Adrenal gland (tissue), 12 donors: Measurements from ENCODE around the gene SPATA4. TPM values are rescaled to one million over a fixed set of nuclear protein-coding genes. Genes with fewer than 3 reads are reported as not detected.

ENCODE experiments used
- DNase-seq, 7 donors: peaks; one replicate each; pipeline ENCODE4 v3.0.0-alpha.2; 2019 to 2020
- H3K27ac ChIP-seq, 5 donors: fragments of 200-600 bp; sonication (generic) in 4 of 5; 1 replicate in 3 of 5; 2 replicates in 2 of 5; pipeline versions ENCODE4 v1.5.1 to v1.8.0; 2016 to 2020; ENCODE audit warnings: mild to moderate bottlenecking in 1 of 5
- H3K27me3 ChIP-seq: fragments of 200-600 bp; 2 replicates; pipeline ENCODE4 v1.8.0; 2021
- H3K36me3 ChIP-seq, 2 donors: fragments of 200-600 bp; replicated peaks in 1 of 2; 1 replicate in 1 of 2; 2 replicates in 1 of 2; pipeline versions ENCODE4 v1.5.1 to v1.8.0; 2018 to 2022
- H3K4me1 ChIP-seq, 2 donors: fragments of 200-600 bp; replicated peaks in 1 of 2; 1 replicate in 1 of 2; 2 replicates in 1 of 2; pipeline versions ENCODE4 v1.5.1 to v1.8.0; 2018 to 2021
- H3K4me3 ChIP-seq, 4 donors: fragments of 200-600 bp; sonication (generic) in 3 of 4; one replicate each; pipeline ENCODE4 v1.5.1; 2016 to 2018
- H3K9me3 ChIP-seq, 3 donors: fragments of 200-600 bp; sonication (generic) in 1 of 3; replicated peaks in 1 of 3; 1 replicate in 2 of 3; 2 replicates in 1 of 3; pipeline versions ENCODE4 v1.5.1 to v1.8.0; 2016 to 2021
- POLR2A ChIP-seq, 2 donors: fragments of 450-650 bp; IDR thresholded peaks; one replicate each; pipeline ENCODE4 v1.6.1; 2017; ENCODE audit warnings: antibody characterized with exemption in 2 of 2, mild to moderate bottlenecking in 2 of 2, moderate library complexity in 1 of 2
- WGBS, 4 donors: extraction: QIAGEN DNeasy Blood & Tissue Kit in 2 of 4; methylation state at CpG; one replicate each; pipeline versions ENCODE4 v1.1.5 to v1.1.7; 2013 to 2017; 5-methylcytosine and 5-hydroxymethylcytosine counted together
- intact Hi-C, 2 donors: fragments of 100-400 bp; cut with DNase I; formaldehyde crosslinking; loops; one replicate each; pipeline versions ENCODE4 v1.14.1 to v1.15.0; 2022 to 2023
- polyA plus RNA-seq, 3 donors: library from polyadenylated mRNA; stranded (reverse); fragments of 200-250 nt in 2 of 3; fragments of 350-450 nt in 1 of 3; fragmentation: Illumina TruSeq in 1 of 3; extraction: RNeasy Lipid Tissue Mini Kit (QIAGEN cat#74804) in 1 of 3; gene quantifications; one replicate each; pipeline ENCODE4 v1.2.3, GENCODE V29; 2013 to 2014
- total RNA-seq, 9 donors: library from RNA; depleted of rRNA in 4 of 9; stranded (reverse); fragments of >200 nt in 4 of 9; fragments of 120-200 nt in 1 of 9; fragmentation: NEBNext Ultra II Directional in 1 of 9; extraction: Animal tissue kit (Norgen Biotek cat#: 25700) in 1 of 9; gene quantifications; one replicate each; pipeline versions ENCODE4 v1.1.0 to v1.2.4, GENCODE V29; 2013 to 2023
- TF ChIP-seq, protein P1 (sequence below), 6 experiments: fragments of 450-650 bp in 4 of 6; fragments of 200-600 bp in 2 of 6; sonication (generic) in 1 of 6; IDR thresholded peaks; 1 replicate in 5 of 6; 2 replicates in 1 of 6; pipeline versions ENCODE4 v1.5.1 to v1.8.0; 2016 to 2021; ENCODE audit warnings: antibody characterized with exemption in 6 of 6, mild to moderate bottlenecking in 2 of 6, moderate library complexity in 1 of 6
- donor health status: healthy with polysubstance abuse.
- donor health status: Bipolar disorder and iron deficiency.
- donor health status: DM: yes; HTN: yes; CAD: no.
- donor health status: DM: no; HTN: no; CAD: no.
- donor health status: DM: no; HTN: no; CAD: no.
- donor health status: DM: yes; HTN: yes; CAD: no.

SPATA4 gene
- total and polyA plus RNA-seq, 12 donors: 0.13 to 0.83 (median 0.33) TPM; not detected in 5

DNA sequence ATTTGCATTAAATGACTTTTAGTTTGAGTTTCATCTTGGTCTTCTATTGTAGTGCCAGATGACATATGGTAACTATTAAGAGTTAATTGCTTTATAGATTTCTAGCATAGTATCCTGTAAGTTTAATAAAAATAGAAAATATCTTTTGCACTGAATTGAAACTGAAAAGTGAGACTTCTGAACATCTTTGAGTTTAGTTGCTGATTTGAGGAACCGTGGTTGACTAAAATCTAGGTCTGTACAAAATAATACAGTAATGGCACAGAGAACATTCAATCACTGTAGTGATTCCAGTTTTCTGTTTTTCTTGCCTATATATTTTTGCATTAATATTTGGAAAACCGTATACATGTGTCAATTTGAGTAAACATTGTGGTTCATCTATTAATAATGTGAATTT is 60.7 kb downstream of the SPATA4 start:
- TF ChIP-seq, protein P1, sequence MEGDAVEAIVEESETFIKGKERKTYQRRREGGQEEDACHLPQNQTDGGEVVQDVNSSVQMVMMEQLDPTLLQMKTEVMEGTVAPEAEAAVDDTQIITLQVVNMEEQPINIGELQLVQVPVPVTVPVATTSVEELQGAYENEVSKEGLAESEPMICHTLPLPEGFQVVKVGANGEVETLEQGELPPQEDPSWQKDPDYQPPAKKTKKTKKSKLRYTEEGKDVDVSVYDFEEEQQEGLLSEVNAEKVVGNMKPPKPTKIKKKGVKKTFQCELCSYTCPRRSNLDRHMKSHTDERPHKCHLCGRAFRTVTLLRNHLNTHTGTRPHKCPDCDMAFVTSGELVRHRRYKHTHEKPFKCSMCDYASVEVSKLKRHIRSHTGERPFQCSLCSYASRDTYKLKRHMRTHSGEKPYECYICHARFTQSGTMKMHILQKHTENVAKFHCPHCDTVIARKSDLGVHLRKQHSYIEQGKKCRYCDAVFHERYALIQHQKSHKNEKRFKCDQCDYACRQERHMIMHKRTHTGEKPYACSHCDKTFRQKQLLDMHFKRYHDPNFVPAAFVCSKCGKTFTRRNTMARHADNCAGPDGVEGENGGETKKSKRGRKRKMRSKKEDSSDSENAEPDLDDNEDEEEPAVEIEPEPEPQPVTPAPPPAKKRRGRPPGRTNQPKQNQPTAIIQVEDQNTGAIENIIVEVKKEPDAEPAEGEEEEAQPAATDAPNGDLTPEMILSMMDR (IDR thresholded peaks at IDR 0.05): no peak
- TF ChIP-seq POLR2A (IDR thresholded peaks at IDR 0.05): no peak
- H3K4me1 ChIP-seq: no peaks in the 10 kb centered on the region
- H3K9me3 ChIP-seq: no peaks in the 10 kb centered on the region
- intact Hi-C loops: no loop called here
- H3K36me3 ChIP-seq: no peaks in the 10 kb centered on the region
- H3K27me3 ChIP-seq: no peaks in the 10 kb centered on the region
- no peak overlapping the region for H3K4me3 ChIP-seq
- H3K27ac ChIP-seq: no peak overlapping the region
- 77 to 87% (median 82%) methylated on average over 2 of the region's 2 CpGs for WGBS, 4 donors
- DNase-seq: no peak

Other genes starting within 250 kb of the SPATA4 start
- 1 to 10 TPM in 8 of 9 donors, under 1 TPM in 1; 0.97 to 6.2 (median 3.4) TPM for gene WDR17, start 129.7 kb downstream of the SPATA4 start, total RNA-seq
- gene WDR17, start 129.7 kb downstream of the SPATA4 start, polyA plus RNA-seq: 1 to 10 TPM in 2 of 3 donors, under 1 TPM in 1; 0.81 to 7.7 (median 1.5) TPM
- gene ASB5, start 73.6 kb upstream of the SPATA4 start, total RNA-seq: under 1 TPM in 1 of 9 donors, not detected in 8; 0.27 TPM
- gene ASB5, start 73.6 kb upstream of the SPATA4 start, polyA plus RNA-seq: under 1 TPM in 2 of 3 donors, not detected in 1; 0.17 to 0.20 TPM
- gene SPCS3, start 124.4 kb upstream of the SPATA4 start, total RNA-seq: 100 to 1,000 TPM in 2 of 9 donors, 10 to 100 TPM in 7; 23.0 to 144 (median 49.5) TPM
- 10 to 100 TPM in 2 of 3 donors, 1 to 10 TPM in 1; 8.4 to 69.8 (median 13.5) TPM for gene SPCS3, start 124.4 kb upstream of the SPATA4 start, polyA plus RNA-seq